Panc1 (cell line): Measurements from ENCODE around the gene SLC35E2B. TPM values are rescaled to one million over a fixed set of nuclear protein-coding genes. Genes with fewer than 3 reads are reported as not detected.

ENCODE experiments used
- total RNA-seq: library from RNA; stranded (reverse); gene quantifications from one replicate; pipeline ENCODE4 v1.2.1, GENCODE V29; 2021; ENCODE audit not compliant: unreplicated experiment

The SLC35E2B gene
- total RNA-seq, 1 experiment from 2014 or later, result 75.7 TPM

Other genes starting within 250 kb of the SLC35E2B start
- gene ATAD3C, start 243.1 kb downstream of the SLC35E2B start, total RNA-seq, result 10.6 TPM
- 104 TPM for gene ATAD3B, start 221.0 kb downstream of the SLC35E2B start, total RNA-seq
- gene ATAD3A, start 180.6 kb downstream of the SLC35E2B start, total RNA-seq, result 57.5 TPM
- gene TMEM240, start 152.2 kb downstream of the SLC35E2B start, total RNA-seq, result 4.1 TPM
- 217 TPM for gene SSU72, start 117.9 kb downstream of the SLC35E2B start, total RNA-seq
- 16.2 TPM for gene FNDC10, start 92.7 kb downstream of the SLC35E2B start, total RNA-seq
- 74.5 TPM for gene MIB2, start 77.3 kb downstream of the SLC35E2B start, total RNA-seq
- 5.0 TPM for gene MMP23B, start 60.6 kb downstream of the SLC35E2B start, total RNA-seq
- gene CDK11B, start 33.8 kb downstream of the SLC35E2B start, total RNA-seq, result 36.5 TPM
- 83.6 TPM for gene CDK11A, start 31.6 kb upstream of the SLC35E2B start, total RNA-seq
- 101 TPM for gene NADK, start 85.7 kb upstream of the SLC35E2B start, total RNA-seq
- gene GNB1, start 198.3 kb upstream of the SLC35E2B start, total RNA-seq, result 499 TPM
- 1.5 TPM for gene CALML6, start 222.5 kb upstream of the SLC35E2B start, total RNA-seq
- gene TMEM52, start 226.5 kb upstream of the SLC35E2B start, total RNA-seq, result 2.5 TPM